ENCODE data around the gene CXADR.

Gene CXADR

DNA sequence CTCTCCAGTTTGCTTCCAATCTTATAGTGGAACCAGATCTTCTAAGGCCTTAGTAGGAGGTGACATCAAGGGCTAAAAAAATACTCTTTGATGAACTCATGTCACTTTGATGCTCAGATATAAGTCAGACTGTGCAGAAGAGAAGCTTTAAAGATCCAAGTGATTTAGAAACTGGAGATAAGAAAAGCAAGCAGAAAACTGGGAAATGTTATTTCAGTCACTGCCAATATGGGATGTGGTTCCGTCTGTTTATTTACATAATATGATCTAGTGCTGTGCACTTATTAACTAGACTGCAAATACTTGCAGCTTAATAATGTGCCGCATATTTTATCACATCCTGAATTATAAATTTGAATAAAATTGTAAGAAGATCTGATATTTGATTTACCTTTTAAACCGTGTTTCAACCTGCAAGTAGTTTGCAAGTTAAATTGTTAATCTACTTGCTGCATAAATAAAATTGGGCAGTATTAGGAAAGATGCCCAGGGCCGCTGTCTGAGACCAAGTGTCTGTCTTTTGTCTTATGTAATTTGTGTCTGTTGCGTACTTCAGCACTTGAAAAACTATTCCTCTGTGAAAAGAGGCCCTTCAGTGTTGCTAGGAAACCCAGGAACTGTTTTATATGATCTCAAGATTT, 29.6 kb downstream of the CXADR start:
- DNase-seq (ENCODE audit: low spot score): no peak

DNA sequence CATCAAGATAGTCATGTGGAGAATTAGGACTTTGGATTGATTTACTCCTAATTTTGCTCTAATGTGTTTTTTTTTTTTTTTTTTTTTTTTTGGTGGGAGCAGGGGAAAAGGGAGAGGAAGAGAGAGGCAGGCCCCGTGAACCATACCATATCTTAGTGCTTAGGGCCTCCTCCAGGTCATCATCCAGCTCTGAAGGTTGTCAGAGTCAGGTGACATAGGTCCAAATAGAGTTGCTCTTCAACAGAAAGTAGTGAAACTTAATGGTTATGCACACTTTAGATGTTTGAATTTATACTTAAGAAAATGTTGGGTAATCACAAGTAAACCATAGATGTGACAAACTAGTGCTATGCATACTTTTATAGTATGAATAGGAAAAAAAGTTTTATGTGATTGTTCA, 32.2 kb downstream of the CXADR start:
- no peak for DNase-seq (ENCODE audit: low spot score)

DNA sequence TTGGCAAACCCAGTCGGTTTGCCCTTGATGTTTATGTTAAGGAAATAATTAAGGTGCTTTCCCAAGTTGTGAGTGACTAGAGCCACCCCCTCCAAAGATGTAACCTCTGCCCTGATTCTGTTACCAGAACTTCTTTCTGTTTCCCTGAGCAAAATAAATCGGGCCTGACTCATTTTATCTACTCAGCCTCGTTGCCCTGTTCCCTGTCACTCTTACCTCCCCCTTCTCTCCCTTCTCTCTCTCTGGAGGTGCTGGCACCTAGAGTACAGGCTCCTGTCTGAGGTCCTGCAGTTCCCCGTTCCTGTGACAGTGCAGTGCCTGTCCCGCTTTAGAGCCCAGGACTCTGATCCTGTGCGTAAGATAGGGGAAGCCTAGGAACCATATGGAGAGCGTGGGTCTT, 35.4 kb downstream of the CXADR start:
- no peak for DNase-seq (ENCODE audit: low spot score)

DNA sequence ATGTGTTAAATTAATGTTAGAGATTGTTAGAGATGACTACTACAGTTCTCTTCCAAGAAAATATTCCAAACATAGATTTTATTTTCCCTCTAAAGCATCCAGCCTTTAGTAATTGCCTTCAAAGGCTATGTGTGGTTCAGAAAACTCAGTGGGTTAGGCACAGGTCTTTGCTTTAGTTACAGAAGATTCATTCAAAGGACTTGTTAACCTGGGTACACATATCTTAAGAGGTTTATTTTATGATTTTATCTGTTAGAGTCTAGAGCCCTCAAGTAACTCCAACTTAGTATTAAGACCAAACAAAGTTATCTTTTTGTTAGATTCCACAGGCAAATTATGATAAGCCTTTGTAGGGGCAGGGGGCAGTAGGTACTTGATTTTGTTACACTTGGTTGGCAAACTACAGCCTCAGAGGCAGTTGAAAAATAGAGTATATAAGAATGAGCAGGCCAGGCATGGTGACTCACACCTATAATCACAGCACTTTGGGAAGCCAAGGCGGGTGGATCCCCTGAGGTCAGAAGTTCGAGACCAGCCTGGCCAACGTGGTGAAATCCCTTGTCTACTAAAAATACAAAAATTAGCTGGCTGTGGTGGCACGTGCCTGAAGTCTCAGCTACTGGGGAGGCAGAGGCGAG, 37.9 kb downstream of the CXADR start:
- DNase-seq (ENCODE audit: low spot score): no peak

DNA sequence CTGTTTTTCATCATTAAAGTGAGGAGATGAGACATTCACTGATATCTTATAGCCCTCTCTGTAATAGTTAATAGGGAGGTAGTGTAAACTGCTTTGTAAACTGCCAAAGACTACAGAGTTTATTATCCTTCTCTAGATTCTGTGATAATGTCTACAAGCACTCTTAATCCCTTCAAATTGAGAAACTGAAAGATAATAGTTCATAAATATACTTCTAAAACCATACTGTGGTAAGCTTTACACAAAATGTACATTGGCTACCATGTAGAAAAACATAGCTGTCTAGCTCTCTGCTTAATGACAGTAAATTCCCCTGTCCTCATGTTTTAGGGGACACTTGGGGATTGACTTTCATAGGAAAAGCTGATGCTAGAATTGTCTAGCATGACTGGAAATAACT, 39.6 kb downstream of the CXADR start:
- DNase-seq (ENCODE audit: low spot score): no peak

DNA sequence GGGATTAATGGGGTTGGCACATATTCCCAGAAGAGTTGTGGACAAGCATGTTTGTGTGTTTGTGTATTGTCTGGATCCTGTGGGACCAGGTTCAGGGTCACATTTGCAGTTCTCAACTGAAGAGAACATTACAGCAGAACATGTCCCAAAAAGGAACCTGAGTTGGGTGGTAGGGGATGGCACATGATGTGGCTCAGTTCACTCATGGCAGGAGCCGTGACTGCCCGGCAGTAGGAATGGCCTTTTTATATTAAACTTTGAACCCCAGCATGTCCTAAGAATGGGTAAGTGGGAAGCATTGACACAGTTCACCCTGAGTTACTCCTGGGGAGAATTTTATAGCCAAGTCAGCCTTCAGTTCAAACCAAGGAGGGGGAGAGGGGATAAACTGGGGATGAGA, 41.3 kb downstream of the CXADR start:
- DNase-seq (ENCODE audit: low spot score): no peak

DNA sequence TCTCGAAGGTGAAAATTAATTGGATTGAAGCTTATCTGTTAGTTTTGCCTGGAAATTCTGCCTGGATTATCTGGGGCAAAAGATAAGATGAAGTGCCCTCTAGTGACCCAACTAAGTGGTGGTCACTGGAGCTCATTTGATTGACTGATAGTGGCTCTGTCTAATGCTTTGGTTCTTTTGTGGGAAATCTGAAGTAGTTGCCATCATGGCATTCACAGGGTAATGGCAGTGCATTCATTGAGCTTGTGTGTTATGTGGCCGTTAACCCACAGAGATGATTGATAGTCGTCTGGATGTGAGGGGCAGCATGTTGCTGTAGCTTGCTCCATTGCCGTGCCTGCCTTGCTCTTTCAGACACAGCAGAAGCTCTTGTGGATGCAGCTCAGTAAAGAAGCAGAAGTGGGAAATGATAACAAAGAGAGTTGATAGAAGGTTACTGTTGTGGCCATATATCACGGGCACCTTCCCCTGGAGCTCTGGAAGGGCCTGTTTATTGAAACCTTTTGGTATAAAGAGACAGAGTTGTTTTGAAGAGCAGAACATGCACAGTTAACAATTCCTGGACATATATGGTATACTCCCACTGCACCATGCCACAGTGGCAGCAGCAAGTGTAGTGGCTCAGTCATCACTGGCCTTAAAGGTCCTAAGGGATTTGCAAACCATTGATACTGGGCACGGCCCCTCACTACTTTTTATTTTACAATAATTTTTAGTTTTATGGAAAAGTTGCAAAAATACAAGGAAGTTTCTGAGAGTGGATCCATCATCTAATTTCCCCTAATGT, 42.0 kb downstream of the CXADR start:
- peak; percentile 44 for DNase-seq (ENCODE audit: low spot score)

DNA sequence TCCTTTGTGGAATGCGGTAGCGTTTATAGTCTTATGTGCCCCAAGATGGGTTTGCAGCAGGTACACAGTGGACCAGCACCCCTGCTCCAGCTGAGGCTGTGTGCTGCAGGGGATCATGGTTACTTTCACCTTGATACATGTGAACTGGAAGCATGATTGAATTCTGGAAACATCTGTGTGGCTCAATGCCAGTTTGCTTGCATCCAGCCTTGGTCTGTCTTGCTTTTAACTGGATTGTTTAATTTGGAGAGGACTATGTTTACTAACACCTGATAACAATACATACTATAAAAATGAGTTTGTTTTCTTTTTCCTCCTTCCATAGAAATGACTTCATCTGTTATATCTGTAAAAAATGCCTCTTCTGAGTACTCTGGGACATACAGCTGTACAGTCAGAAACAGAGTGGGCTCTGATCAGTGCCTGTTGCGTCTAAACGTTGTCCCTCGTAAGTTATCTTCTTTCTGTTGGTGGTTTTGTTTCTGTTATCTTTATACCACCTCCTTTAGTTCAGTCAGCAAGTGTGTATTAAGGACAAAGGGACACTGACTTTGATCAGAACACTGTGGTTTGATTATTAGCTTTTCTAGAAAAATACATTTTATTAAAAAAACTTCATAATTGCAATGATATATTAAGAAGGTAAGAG, 47.7 kb downstream of the CXADR start:
- no peak for DNase-seq (ENCODE audit: low spot score)

DNA sequence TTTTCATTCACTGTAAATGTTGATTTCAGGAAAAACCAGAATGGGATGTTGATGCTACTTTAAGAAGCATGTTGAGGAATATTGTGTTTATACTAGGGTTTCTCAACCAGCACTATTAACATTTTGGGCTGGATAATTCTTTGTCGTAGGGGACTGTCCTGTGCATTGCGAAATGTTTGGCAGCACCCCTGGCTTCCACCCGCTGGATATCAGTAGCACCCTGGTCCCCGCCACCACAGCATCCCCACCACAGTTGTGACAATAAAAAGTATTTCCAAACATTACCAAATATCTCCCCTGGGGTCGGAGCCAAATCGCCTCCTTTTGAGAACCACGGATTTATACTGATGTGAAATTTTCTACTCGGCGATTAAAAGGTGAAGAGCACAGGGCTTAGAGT, 57.9 kb downstream of the CXADR start:
- no peak for DNase-seq (ENCODE audit: low spot score)

DNA sequence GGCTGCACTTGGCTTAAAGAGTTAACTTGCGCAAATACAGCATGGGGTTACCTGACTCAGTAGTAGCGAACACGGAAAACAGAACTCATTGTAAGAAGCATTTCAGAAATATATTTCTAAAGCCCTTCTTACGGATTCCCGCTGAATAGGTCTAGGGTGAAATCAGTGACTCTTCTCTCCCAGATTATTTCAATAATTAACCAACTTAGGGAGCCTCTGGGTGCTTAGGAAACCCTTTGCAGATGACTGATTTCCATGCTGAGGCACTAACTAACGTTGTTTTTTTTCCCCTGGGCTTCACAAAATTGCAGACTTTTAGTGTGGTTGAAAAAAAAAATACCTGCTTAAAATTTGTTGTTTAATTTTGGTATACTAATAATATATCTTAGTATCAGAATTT, 59.6 kb downstream of the CXADR start:
- DNase-seq (ENCODE audit: low spot score): no peak

DNA sequence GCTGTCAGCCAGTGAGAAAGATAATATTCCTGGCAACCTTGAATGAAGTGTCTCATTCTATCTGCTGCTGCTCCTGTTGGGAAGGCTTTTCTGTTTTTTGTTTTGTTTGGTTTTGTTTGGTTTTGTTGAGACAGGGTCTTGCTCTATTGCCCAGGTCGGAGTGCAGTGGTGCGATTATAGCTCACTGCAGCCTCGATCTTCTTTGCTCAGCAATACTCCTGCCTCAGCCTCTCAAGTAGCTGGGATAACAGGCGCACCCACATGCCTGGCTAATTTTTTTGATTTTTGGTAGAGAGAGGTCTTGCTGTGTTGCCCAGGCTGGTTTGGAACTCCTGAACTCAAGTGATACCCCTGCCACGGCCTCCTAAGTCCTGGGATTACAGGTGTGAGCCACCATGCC, 62.2 kb downstream of the CXADR start:
- no peak for DNase-seq (ENCODE audit: low spot score)

DNA sequence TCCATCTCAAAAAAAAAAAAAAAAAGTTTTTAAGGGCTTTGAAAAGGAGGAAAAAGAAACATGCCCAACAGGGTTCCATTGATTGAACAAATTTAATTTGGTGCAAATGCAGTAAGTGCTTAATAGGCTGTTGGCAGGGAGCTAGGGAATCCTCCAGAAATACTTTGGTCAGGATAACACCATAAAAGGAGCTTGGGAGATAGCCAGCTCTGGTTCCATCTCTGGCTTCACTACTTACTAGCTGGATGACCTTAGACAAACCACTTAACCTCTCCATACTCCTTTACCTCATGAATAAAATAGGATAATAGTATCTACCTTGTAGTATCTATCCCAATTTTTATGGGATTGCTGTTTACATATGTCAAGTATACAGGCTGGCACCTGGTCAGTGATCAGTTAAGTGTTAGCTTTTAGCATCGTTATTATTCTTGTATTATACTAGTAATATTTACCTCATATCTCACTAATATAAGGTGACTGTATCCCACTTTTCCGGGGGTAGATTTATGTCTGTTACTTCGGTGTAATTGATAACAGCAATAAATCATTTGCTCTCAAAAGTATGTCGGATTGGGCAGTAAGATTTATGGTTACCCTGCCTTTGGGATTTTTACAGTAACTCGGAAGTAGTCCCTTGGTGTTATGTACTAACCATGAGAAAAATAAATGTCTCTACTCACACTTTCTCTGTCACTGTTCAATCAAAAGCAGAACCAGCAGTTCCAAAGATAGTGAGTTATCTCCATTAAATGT, 63.4 kb downstream of the CXADR start:
- DNase-seq (ENCODE audit: low spot score): no peak

DNA sequence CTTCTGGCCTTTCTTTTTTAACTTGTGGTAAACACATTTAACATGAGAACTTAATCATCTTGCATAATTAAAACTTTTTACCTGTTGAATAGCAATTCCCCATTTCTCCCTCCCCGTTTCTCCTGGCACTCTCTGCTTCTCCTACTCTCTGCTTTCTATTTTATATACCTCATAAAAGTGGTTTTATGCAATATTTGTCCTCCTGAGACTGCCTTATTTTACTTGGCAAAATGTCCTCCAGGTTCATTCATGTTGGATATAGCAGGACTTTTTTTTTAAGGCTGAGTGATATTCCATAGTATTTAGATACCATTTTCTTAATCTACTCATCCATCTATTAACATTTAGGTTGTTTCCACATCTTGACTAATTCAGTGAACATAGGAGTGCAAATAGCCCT, 64.9 kb downstream of the CXADR start:
- no peak for DNase-seq (ENCODE audit: low spot score)

DNA sequence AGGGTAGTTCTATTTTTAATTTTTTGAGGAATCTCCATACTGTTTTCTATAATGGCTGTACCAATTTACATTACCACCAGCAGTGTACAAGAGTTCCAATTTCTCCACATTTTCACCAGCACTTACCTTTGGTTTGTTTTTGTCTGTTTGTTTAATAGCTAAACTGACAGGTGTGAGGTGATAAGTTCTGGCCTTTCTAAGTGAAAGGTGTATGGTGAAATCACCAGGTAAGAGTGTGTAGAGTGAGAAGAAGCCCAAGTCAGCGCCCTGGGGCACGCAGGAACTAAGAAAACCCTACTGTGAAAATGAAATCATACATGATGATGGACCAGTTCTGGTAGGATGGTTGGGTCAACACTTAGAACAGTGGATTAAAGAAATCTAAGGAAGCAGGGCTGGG, 65.3 kb downstream of the CXADR start:
- no peak for DNase-seq (ENCODE audit: low spot score)

DNA sequence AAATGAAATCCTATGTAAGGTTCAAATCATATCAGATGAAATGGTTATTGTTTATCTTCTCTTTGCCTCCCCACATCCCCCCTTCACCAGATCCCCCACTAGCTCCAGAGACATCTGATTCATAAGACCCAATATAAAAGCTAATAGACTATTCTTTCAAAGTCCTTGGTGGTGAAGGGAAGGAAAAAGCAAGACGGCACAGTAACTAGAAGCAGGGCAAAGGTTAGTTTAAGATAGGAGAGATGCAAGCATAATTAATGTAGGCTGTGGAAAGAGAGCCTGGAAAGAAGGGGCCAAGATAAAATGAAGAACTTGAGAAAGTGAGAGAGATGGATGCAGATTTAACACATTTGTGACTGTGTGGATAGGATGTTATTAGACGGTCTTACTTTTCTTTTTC, 66.0 kb downstream of the CXADR start:
- DNase-seq (ENCODE audit: low spot score): no peak

DNA sequence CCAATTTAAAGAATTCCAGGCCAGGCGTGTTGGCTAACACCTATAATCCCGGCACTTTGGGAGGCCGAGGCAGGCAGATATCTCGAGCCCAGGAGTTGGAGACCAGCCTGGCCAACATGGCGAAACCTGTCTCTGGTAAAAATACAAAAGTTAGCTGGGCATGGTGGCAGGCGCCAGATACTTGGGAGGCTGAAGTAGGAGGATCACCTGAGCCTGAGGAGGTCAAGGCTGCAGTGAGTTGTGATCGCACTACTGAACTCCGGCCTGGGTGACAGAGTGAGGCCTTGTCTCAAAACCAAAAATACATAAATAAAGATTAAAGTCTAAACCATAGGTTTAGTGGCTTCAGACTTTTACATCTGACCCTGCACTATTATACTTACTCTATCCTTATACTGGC, 67.5 kb downstream of the CXADR start:
- DNase-seq (ENCODE audit: low spot score): no peak

DNA sequence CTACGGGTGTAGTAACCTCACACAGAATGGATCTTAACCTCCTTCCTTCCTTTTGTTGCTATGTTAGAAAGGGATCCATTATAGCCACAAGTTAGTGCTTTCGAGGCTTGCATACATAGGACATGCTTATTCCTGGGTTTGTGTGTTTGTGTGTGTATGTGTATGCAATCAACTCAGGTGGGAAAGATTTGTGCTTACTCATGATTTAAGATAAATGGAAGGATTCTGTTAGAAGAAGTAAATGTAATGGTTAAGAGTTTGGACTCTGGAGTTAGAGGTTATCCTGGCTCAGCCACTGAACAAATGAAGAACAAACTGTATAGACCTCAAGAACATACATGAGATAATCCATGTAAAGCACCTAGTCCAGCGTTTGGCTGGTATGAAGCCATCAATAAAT, 71.1 kb downstream of the CXADR start:
- no peak for DNase-seq (ENCODE audit: low spot score)

DNA sequence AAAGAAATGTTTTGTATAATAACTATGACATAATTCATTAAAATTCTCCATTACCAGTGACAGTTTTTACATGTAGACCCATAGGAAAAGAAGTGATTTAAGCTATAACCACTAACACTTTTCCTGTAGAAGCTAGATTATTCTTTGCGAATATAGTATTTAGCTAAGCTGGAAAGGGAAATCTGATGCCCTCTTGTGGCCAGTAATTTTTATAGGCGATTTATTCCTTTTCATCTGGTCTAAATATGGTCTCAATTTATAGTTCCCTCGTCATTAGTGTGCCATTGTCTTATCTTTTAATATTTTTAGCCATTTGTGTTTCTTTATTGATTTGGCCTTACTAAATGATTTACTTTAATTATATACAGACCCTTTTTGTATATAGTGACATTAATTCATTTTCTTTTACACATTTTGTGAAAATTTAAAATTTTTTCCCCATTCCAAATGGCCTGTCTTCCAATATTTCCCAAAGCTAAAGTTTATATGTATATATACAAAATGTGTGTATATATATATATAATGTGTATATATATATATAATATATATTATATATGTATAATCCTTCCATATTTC, 73.1 kb downstream of the CXADR start:
- peak; percentile 51 for DNase-seq (ENCODE audit: low spot score)

DNA sequence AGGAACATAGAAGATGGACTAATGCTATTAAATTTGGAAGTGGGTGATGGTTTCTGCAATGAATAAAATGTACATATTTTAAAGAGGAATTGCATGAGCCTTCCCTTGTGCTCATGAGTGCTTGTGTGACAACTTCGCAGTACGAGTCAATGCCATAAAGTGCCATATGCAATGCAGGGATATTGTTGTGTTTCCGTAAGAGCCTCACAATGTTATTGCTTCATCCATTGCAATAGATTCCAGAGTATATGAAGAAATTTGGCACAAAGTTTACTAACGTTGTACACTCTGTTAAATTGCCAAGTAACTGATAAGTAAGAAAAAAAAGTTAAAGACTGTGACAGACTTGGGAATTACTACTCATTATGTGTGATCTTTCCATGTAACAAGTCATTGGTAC, 77.6 kb downstream of the CXADR start:
- DNase-seq (ENCODE audit: low spot score): no peak

DNA sequence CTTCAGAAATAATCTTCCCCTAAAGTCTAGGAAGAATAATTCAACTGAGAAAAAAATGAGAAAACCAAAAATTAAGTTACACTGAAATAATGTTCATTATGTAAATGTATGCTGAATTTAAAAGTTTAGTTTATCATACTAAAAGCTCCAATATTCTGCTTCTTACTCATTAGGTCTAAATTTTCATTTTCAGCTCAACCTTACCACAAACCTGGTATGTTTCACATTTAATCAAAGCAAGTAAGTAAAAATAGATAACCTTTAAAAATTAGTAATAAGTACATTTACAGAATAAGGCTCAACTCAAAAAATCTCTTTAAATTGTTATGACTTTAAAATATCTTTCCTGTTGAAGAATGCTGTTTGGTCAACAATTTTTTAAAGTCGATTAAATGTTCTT, 84.8 kb downstream of the CXADR start:
- DNase-seq (ENCODE audit: low spot score): no peak

DNA sequence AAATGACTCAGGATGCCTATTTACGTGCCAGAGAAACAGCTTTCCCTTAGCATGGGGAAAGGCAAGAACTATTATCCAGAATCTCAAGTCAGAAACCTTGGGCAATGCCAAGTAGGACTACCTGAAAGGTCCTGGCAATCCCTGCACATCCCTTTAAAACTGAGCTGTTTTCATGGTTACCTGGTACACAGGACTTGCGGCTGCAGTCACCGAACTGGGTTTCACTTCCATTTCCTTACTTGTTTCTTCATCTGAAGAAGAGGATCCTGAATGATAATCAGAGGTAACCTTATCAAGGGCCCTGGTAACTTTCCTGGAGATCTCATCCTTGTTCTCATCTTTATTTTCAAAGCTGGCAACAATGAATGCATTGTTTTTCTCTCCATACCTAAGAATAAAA, 85.6 kb downstream of the CXADR start:
- DNase-seq (ENCODE audit: low spot score): no peak

DNA sequence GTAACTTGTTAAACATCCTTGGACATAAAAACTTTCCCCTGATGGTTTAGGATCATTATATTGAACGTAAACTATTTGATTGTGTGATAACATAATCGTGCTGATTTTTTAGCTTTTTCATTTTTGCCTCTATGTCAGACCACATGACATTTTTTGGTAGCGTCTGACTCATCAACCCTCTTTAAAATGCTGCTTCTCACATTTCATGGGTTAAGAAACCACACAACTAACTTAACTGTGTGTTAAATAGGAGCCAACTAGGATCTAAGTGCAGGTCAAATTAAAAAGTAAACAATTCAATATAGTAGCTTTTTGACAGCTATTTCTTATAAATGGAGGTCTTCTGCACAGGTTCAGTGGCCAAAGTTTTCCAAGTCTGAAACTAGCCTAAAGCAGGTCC, 90.0 kb downstream of the CXADR start:
- DNase-seq (ENCODE audit: low spot score): no peak
